ENCODE results near the gene THSD4.

DNA sequence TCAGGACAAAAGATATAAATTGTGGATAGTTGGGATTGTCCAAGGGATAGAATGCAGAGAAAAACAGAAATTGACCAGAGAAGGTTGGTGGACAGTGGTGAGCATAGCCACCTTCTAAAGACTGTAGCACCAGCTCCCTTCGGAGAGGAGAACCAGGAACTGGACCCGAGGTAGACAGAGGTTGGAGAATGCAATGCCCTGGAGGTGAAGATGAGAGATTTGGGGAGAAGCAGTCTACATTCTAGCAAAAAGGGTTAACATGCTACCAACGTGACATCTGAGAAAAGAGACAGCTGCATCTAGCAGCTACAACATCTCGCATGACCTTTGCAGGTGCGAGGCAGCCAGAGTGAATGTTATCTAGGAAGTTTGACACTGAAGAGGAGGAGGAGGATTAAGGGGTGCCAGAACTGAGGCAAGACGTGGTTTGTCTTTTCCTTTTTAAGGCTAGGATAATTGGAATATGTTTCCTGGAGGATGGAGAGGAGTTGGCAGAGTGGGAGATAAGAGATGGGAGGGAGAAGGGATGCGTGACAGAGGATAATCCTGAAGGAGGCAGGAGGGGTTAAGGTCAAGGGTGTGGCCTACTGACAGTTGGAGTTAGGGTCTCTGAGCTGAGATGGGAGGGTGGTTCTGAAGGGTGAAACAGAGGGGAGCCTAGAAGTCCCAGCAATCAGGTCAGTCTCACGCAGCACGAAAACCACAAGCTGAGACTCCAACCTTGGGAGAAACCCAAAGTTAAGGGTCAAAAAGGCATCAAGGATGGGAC lies 591.4 kb downstream of the THSD4 start:
- TF ChIP-seq SUZ12 (IDR thresholded peaks at IDR 0.05; ENCODE audit: extremely low read depth, insufficient read depth, insufficient read length) = no peak
- TF ChIP-seq ZNF274 (IDR thresholded peaks at IDR 0.05; ENCODE audit: low read depth, low read length) = no peak

Measured in NT2/D1 (cell line).